PFSK-1 (cell line): ENCODE data around the gene YARS1.

Experiments used
- POLR2AphosphoS5 ChIP-seq: IDR thresholded peaks from 2 replicates; pipeline ENCODE4 v1.6.1; 2012; ENCODE audit warnings: low read depth, mild to moderate bottlenecking, control low read depth, low read length, moderate library complexity
- SIN3A ChIP-seq: IDR thresholded peaks from 2 replicates; pipeline ENCODE4 v1.6.1; 2012; ENCODE audit warnings: mild to moderate bottlenecking, low read length, moderate library complexity, borderline replicate concordance; ENCODE audit not compliant: insufficient read depth

DNA sequence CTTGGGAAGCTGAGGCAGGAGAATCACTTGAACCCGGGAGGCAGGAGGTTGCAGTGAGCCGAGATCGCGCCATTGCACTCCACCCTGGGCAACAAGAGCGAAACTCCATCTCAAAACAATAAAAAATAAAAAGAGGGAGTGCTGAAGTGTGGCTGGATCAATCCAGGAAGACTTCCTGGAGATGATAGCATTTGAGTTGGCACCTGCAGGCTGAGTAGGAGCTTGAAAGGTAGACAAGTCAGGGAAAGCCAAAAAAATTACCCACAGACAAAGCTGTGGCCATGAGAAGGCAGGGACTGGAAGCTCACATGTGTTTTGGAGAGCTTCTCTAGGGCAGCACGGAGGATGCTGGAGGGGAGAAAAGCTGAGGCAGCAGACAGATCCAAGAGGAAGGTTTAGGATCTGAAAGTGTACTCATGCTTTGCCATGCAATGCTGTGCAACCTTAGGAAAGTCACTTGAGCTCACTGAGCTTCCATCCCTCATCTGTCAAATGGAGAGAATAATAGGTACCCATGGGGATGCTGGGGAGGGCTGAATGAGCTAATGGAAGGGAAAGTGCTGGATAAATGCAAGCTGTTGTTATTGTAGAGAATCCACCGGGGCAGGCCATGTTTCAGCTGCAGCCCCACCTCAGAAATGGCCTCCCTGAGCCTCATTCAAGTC lies 88.6 kb downstream of the YARS1 start:
- TF ChIP-seq SIN3A (no peak), POLR2AphosphoS5 (no peak)
